CD4-positive, alpha-beta T cell treated with Interleukin-21 for 1 hour (primary cell): ENCODE results near the gene ADARB2.
"Not testable (repeated sequence)": the region's sequence is repeated elsewhere in the genome, so short reads cannot be mapped to it uniquely, and the experiment has no call there.

Experiments used
- DNase-seq: peaks from one replicate; pipeline ENCODE4 v3.0.0-alpha.2; 2020

Gene ADARB2

DNA sequence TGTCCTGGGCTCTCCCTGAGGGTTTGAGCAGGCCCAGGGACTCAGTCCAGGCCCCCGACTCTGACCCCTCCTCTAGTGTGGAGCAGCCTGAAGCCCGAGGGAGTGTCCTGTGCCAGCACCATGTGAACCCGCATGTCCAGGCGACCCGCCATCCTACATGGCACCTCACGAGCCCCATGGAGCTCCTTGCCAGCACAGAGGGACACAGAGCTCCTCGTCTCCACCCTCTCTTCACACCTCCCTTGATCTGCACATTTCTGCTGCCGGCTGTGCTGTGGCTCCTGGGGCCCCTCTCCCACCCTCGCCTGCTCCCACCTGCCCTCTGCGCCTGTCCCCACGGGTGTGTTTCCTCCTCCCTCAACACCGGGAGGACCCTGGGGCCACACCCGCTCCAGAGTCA lies 103.5 kb downstream of the ADARB2 start:
- no peak for DNase-seq

DNA sequence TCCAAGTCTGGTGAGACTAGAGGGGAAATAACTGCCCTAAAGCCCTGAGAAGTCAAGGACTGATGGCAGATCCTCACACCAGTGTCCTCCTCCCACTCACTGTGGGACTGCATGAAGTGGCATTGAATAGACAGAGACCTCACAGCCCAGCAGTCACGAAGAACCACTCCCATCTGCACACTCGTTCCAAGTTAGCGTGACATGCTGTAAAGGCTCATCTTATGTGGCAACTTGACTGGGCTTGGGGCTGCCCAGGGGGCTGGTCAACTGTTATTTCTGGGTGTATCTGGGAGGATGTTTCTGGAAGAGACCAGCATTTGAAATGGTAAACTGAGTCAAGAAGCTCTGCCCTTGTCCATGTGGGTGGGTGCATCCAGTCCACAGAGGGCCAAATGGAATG lies 104.7 kb downstream of the ADARB2 start:
- DNase-seq: no peak

DNA sequence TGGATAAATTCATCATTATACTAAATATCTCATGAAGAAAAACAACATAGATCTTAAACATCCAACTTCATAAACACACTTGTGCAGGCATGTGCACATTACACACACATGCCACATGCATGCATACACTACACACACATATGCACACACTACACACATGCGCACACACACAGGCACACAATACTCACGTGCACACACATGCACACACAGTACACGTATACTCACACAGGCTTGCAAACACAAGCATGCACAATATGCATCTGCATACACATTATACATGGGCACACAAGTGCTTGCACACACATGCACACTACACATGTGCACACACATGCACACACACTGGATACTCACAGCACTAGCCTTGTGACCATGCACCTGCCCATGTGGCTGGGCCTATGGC lies 105.2 kb downstream of the ADARB2 start:
- DNase-seq: no peak

DNA sequence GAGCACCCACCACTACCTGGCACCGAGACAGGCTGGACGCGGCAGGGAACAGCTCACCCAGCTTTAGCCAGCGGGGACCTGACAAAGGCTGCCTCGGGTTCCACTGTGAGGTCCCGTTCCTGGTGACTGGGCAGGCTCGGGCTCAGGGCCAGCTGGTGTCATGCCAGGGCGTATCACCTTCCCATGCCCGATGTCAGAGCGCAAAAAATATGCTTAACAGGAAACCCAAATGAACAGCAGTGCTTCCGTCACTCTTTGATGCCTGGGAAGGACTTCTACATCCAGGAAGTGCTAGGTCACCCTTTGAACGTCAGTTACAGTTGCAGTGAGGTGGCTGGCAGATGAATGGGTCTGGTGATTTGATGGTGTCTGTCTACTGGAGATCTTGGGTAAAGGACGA lies 106.0 kb downstream of the ADARB2 start:
- no peak for DNase-seq

DNA sequence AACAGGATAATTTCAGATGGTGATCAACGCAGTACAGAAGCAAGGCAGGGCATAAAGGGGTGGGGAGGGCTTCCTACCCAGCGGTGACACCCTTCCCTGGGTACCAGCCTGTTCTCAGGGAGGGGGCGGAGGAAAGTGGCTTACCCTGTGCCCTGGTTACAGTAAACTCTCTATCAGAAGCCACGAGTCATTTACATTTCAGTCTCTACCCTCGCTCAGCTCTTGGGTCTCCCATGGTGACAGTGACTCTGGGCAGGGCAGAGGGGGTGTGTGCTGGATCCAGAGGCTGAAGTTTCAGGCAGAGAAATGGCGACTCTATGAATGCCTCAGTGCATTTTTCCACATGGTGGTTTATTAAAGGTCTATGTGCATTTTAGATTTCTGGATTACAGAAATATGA lies 107.0 kb downstream of the ADARB2 start:
- no peak for DNase-seq

DNA sequence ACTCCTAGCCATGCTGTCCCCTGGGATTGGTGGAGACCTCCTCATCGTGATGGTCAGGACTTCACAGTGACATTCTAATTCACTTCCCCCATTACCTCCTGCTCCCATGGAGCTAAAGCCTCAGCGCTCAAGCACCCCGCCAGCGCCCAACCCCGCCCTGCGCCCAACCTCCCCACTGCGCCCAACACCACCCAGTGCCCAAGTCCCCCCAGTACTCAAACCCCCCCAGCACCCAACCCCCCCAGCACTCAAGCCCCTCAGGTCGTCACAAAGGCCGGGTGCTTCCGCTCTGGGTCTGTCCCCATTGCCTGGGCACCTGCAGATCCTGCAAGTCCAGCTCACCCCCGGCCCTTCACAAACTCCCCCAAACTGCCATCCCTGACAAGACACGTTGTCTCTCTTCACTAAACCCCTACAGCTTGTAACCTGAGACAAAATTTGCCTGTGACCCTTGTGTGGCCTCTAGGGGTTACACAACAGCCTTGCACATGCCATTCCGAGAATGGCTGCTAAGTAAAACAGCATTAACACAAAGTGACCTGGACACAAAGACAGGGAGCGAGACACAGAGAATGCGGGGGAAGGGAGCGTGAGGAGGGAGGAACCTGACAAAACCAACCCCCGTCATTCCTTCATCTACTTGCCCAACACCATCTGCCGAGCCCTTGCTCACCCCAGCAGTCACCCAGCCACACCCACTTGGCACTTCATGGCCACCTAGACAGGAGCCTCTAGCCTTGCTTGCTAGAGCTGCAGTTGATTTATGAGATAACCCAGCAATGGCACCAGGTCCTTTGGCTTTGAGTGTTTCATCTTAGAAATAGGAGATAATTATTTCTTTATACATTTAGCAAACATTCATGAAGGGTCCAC lies 107.8 kb downstream of the ADARB2 start:
- no peak for DNase-seq

DNA sequence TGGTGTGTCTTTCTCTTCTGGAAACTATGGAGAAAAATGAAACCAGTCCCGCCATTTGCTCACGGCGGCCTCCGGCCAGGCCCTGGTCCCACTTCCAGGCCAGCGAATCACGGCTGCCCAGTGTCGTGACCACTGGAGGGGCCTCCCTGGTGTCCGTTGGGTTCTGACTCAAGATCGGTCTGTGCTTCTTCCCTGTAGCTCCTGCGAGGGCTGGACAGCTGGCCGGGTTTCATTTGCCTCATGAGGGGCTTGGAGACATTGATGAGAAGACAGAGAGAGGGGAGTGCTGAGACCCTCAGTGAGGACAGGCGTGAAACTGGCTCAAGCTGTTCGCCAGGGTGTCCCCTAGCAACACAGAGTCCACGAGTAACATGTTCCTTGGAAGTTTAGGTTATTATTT lies 108.6 kb downstream of the ADARB2 start:
- DNase-seq: no peak

DNA sequence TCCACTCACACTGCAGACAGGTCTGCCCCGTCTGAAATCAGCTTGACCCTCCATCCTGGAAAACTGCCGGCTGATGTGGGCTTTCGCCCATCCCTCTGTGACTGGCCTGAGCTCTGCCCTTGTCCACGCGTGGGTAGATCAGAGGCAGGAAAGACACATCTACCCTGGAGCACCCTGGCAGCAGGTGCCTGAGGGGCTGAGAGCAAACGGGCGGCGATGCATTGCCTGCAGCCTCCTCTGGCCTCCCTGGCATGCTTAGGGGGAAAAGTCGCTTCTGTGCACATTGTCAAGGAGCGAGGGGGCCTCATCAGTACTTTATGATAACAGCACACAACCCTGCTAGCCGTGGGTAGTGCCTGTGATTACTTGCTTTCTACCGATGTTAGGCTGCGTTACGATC lies 109.4 kb downstream of the ADARB2 start:
- DNase-seq: no peak

DNA sequence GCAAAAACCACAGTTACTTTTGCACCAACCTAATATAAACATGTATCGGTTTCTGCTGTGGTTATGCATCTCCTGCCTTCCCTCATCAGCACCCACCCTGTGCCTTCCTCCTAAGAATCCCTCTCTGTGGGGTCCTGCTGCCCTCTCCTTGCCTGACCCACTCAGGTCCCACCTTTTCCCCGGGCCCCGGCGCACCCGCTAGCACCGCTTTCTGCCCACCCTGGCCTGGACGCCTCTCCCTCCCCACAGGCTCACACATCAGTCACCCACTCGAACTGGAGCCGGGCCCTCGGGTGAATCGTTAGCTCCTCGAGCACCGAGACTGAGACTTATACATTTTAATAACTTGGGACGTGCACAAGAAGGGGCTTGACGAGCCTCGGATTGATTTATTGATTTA lies 110.5 kb downstream of the ADARB2 start:
- DNase-seq: no peak

DNA sequence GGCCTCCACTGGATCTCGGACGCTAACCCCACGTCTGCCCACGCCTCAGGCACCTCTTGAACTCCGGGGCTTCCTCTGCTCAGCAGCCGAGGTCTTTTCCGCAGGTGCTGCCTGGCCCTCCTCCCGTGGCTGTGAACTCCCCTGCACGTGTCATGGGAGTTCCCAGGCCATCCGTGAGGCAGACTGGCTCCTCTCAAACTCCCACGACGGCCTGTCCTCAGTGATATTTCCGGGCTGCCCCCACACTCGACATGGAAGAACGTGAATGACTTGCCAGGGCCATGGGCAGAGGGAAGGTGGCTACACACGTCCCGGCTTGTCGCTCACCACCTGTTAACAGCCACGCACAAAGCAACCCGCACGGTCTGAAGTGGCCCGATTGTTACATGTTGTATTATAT lies 110.9 kb downstream of the ADARB2 start:
- no peak for DNase-seq

DNA sequence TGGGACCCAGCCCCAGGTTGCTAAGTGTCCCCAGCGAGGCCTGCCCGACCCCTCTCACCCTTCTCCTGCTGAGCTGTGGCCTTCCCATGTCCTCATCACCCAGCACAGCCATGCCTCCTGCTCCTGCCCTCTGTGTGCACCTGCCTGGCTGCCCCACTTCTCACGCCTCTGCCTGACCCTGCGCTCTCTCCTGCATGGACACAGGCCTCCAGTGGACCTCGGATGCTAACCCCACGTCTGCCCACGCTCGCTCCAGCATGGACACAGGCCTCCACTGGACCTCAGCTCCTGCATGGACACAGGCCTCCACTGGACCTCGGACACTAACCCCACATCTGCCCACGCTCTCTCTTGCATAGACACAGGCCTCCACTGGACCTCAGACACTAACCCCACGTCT lies 111.6 kb downstream of the ADARB2 start:
- DNase-seq: no peak

DNA sequence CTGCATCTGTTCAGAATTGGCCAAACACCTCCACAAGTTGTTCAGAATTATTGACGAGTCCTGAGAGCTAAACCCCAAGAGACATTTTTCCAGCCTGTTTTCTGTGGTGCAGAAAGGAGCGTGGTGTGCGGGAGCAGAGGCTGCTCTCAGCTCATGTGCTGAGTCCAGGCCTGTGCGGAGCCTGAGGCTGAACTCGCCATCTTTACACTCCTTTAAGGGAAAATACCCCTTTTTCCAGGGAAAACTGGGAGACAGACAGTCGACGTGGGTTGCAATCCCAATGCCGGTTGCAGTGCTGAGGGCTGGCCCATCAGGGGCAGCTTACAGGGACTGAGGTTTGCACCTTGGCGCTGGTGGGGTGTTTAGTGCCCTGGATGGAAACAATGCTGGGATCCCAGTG lies 112.2 kb downstream of the ADARB2 start:
- DNase-seq: no peak

DNA sequence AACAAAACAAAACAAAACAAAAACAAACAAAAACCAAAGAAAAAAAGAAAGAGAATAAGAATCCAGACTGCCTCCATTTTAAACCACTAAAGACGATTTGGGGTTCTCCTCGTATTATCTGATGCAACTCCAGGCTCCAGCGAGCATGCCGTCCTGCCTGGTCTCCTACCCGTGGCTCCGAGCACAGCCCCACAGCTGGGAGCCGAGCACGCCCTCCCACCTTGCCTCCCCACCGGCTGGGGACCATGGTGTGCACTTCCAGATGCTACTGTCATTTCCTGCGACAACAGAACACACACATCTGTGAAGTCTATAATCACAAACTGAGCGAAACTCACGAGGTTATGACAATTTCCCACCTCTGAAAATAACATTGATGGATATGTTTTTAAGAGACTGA lies 113.1 kb downstream of the ADARB2 start:
- no peak for DNase-seq

DNA sequence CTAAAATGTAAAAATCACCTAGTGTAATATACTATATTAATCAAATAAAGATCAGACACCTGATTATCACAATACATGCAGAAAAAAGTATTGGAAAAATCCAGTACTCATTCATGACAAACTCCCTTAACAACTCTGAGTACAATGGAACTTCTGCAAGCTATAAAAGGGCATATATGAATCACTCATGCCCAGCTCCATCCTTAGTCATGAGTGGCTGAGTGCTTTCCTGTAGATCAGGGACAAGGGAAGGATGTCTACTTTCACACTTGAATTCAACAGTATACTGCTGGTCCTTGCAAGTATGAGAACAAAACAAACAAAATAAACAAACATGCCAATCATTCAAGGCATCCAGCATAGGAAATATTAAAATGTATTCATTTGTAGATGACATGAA lies 116.5 kb downstream of the ADARB2 start:
- no peak for DNase-seq

DNA sequence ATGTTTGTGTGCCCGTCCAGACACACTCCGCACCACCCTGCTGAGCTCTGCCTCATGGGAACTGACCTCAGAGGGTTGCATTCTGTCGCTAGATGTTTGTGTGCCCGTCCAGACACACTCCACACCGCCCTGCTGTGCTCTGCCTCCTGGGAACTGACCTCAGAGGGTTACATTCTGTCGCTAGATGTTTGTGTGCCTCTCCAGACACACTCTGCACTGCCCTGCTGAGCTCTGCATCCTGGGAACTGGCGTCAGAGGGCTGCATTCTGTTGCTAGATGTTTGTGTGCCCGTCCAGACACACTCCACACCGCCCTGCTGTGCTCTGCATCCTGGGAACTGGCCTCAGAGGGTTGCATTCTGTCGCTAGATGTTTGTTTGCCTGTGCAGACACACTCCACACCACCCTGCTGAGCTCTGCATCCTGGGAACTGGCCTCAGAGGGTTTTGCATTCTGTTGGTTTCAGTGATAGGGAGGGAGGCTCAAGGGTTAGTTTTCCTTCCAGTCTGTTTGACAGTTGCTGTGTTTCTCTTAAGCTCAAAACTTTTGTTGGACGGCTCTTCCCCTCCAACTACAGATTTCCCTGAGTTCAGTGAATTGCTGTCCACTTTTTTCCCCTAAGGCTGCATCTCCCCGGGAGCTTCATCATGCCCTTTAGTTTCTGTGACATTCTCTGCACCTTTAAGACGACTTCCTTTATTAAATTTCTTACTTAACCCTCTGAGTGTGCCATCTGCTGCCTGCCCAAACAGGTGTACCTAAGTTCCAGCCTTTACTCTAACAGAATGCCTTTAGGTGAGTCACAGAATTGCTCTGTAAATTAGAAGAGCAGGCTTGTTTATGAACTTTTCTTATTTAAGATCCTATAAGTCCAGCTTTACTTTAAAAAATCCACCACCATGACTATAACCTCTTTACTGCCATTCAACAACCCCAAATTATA lies 119.7 kb downstream of the ADARB2 start:
- not testable (repeated sequence) for DNase-seq

DNA sequence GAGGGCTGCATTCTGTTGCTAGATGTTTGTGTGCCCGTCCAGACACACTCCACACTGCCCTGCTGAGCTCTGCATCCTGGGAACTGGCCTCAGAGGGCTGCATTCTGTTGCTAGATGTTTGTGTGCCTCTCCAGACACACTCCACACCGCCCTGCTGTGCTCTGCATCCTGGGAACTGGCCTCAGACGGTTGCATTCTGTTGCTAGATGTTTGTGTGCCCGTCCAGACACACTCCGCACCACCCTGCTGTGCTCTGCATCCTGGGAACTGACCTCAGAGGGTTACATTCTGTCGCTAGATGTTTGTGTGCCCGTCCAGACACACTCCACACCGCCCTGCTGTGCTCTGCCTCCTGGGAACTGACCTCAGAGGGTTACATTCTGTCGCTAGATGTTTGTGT lies 120.6 kb downstream of the ADARB2 start:
- DNase-seq: not testable (repeated sequence)

DNA sequence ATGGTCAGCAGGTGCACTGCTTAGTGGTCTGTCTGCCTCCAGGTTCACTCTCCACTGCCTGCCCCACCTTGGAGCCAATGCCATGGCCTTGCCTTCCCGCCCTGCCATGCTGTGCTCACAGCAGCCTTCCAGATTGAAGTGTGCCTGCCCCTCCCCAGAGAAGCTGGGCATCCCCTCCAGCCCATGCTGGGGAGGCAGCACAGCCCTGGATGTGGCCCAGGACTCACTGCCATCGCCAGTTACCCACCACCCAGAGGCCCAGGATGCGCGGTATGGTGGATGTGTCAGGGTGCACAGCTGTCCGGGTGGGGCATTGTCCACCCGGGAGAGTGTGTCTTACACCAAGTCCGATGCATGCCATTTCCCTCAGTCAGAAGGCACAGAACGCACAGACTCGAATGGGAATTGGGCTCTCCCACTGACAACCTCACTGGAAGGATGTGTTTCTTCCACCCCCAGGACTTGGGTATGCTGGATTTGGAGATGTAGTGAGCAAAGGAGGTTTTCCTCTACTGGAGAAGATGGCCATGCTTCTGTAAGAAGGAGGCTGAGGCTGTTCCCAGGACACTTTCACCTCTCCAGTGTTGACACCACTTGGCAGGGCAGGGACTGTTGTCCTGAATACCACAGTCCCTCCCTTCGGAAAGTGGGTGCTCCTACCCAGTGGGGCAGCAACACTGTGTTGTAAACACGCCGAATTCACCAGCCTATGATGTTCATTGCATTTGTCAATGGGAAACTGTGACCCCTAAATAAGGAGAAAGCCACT lies 122.0 kb downstream of the ADARB2 start:
- DNase-seq: no peak

DNA sequence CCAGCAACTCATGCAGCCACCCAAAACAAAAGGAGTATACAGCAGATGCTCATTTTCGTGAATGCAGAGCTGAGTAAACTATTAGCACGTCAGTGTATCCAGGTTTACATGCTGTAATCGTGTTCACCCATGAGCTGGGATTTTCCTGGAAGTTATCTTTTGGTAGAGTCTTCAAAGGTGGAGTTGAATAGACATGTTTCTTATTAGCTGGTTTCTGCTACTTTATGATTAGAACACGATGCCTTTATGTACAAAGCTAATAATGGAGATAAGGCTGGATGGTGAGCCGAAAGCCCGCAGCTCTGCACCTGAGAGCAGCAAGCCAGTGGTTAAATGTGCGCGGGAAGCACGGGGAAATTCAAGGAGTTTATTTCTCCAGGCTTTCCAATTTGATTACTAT lies 123.8 kb downstream of the ADARB2 start:
- DNase-seq: no peak

DNA sequence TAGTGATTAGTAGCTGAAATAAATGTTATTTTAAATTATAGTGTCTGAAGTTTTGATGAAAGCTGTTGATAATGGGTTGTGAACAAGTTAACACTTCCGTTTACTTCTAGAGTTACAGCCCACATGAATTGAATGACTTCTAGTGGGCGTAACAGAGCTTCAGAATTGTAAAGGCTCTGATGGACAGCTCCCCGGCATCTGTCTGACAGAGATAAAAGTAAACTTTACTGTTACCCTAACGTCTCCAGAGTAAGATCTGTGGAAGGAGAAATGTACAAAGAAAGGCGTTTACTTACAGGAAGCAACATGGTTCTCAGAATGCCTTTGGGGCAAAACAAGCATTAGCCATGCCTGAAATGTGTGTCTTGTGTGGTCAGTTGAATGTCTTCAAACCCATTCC lies 124.4 kb downstream of the ADARB2 start:
- no peak for DNase-seq

DNA sequence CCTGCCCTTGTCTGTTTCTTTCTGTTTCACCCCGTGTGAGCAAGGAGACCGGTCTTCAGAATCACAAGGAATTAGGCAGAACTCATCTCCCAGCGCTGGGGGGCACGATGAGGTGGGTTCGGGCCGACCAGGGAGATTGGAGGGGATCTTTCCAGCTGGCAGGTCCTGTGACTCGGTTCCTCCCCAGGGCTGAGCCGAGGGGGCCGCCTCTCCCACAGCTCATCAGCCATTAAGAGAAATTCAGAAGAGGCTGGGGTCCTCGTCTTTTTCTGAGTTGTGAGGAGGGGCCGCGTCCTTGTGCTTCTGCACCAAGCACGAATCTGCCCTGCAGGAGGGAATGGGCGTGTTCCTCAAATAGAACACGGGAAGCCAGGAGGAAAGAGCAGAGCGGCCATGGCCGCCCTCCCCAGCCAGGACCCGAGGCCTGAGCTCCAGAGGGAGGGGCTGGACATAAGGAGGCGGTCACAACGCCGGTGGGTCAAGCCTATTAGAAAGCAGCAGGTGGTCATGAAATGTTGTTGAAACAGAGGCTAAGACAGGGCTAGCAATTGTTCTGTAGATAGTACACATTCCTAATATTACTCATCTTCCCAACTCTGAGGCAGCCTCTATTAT lies 125.3 kb downstream of the ADARB2 start:
- DNase-seq: no peak

DNA sequence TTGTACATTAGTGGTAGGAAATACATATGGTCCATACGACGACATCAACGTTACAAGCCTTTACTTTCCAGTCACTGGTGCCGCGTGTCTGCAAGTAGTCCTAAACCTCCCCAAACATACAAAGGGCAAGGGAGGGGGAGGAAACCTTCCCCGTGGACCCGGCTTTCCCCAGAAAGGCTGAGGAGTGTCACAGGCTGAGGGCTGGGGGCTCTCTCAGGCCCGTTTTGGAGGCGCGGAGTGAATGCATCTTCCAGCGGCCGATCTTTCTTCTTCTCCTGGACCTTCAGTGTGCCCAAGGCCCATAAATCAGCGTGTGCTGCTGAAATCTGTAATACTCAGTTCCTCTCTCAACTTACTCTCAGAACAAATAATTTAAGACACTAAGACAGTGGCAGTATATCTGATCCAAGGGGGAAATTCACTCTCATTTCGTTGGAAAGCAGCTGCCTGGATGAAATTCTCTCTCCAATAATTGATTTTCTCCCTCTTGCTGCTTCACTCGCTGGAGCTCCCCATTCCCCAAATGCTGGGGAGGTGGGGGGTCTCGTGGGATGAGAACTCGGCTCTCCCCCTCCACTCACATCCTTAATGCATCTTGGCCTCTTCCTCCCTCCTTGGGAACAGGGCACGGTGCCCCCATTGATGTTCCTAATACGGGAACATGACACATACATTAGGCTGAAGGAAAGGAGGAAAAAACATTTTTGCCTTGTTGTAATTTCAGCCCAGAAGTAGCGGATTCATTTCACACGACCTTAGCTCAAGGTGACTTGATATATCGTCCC lies 126.1 kb downstream of the ADARB2 start:
- DNase-seq: no peak

DNA sequence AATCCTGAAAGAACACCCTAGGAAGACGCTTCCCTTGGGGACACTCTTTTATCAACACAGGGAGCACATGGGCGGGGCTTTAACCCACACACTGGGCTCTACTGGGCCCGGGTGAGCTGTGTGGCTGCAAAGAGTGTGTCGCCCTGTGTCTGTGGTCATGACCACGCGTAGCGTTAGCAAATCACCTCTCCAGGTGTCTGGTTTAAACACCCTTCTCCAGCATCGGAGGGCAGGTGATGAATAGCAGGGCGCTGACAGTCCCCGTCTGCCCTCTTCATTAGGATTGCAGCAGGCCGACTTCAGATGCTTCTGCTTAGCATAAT lies 127.7 kb downstream of the ADARB2 start:
- no peak for DNase-seq
